GM23338 (cell line): ENCODE data around the gene EHMT2. TPM values are rescaled to one million over a fixed set of nuclear protein-coding genes. Genes with fewer than 3 reads are reported as not detected.

Experiments used
- ATAC-seq: fragments of 200-7000 bp; cut with Tn5 transposase; 3 replicates; pipeline ENCODE4 v1.9.1; 2020
- DNase-seq: peaks from one replicate; pipeline ENCODE4 v3.0.0-alpha.2; 2015; ENCODE audit warnings: low spot score
- H2AFZ ChIP-seq: fragments of 200-600 bp; sonication (generic); 2 replicates; pipeline ENCODE4 v1.8.0; 2016; ENCODE audit warnings: antibody characterized with exemption, mild to moderate bottlenecking, moderate library complexity
- H3F3A ChIP-seq: fragments of 200-600 bp; sonication (generic); replicated peaks from 2 replicates; pipeline ENCODE4 v1.8.0; 2017; ENCODE audit warnings: antibody characterized with exemption, mixed run types, low read depth
- H3K27ac ChIP-seq: fragments of 200-600 bp; sonication (generic); 2 replicates; pipeline ENCODE4 v1.6.1; 2016; ENCODE audit warnings: low read depth
- H3K27me3 ChIP-seq: fragments of 200-600 bp; sonication (generic); 2 replicates; pipeline ENCODE4 v1.8.0; 2016; ENCODE audit warnings: mild to moderate bottlenecking, mixed run types, moderate library complexity; ENCODE audit not compliant: insufficient read depth
- H3K36me3 ChIP-seq: fragments of 200-600 bp; sonication (generic); 2 replicates; pipeline ENCODE4 v1.8.0; 2016; ENCODE audit warnings: mild to moderate bottlenecking; ENCODE audit not compliant: insufficient read depth
- H3K4me1 ChIP-seq: fragments of 200-600 bp; sonication (generic); 2 replicates; pipeline ENCODE4 v1.8.0; 2016; ENCODE audit warnings: mild to moderate bottlenecking, moderate library complexity; ENCODE audit not compliant: insufficient read depth
- H3K4me2 ChIP-seq: fragments of 200-600 bp; sonication (generic); 2 replicates; pipeline ENCODE4 v1.7.1; 2017; ENCODE audit warnings: mixed run types
- H3K4me3 ChIP-seq: fragments of 200-600 bp; sonication (generic); 2 replicates; pipeline ENCODE4 v1.6.1; 2016; ENCODE audit warnings: mixed run types
- H3K79me2 ChIP-seq: fragments of 200-600 bp; sonication (generic); replicated peaks from 2 replicates; pipeline ENCODE4 v1.8.0; 2017; ENCODE audit warnings: mild to moderate bottlenecking; ENCODE audit not compliant: insufficient read depth
- H3K9me2 ChIP-seq: fragments of 200-600 bp; sonication (generic); 2 replicates; pipeline ENCODE4 v1.8.0; 2017; ENCODE audit not compliant: insufficient read depth
- H4K20me1 ChIP-seq: fragments of 200-600 bp; sonication (generic); replicated peaks from 2 replicates; pipeline ENCODE4 v1.8.0; 2017; ENCODE audit warnings: mild to moderate bottlenecking; ENCODE audit not compliant: insufficient read depth
- H3K27ac Mint-ChIP-seq: 2 replicates; pipeline ENCODE4 v1.8.0; 2020; ENCODE audit warnings: inconsistent platforms, mild to moderate bottlenecking, moderate library complexity, mixed read lengths
- H3K27me3 Mint-ChIP-seq: 3 replicates; pipeline ENCODE4 v1.8.0; 2022; ENCODE audit warnings: low read depth, mild to moderate bottlenecking, moderate library complexity, mixed read lengths, inconsistent platforms; ENCODE audit not compliant: insufficient read depth, poor library complexity
- H3K36me3 Mint-ChIP-seq: 3 replicates; pipeline ENCODE4 v1.8.0; 2021; ENCODE audit warnings: low read depth, mild to moderate bottlenecking, inconsistent platforms, moderate library complexity, mixed read lengths
- H3K4me1 Mint-ChIP-seq: 3 replicates; pipeline ENCODE4 v1.8.0; 2020; ENCODE audit warnings: mild to moderate bottlenecking, inconsistent platforms, mixed read lengths
- H3K4me3 Mint-ChIP-seq: 3 replicates; pipeline ENCODE4 v1.8.0; 2021; ENCODE audit warnings: moderate library complexity, mild to moderate bottlenecking, inconsistent platforms, mixed read lengths
- H3K9me3 Mint-ChIP-seq: 3 replicates; pipeline ENCODE4 v1.8.0; 2020; ENCODE audit warnings: moderate library complexity, mild to moderate bottlenecking, inconsistent platforms, mixed read lengths
- CTCF ChIP-seq, 2 experiments: fragments of 200-600 bp in 1 of 2; sonication (generic) in 1 of 2; conservative IDR thresholded peaks; 2 replicates each; pipeline versions ENCODE4 v1.5.1 to v1.6.1; 2016 to 2017; ENCODE audit warnings: antibody characterized with exemption in 2 of 2, low read depth in 2 of 2, mild to moderate bottlenecking in 2 of 2, moderate library complexity in 1 of 2
- ETS1 ChIP-seq: IDR thresholded peaks from 2 replicates; pipeline ENCODE4 v1.6.1; 2016; ENCODE audit warnings: antibody characterized with exemption
- EZH2phosphoT487 ChIP-seq: fragments of 200-600 bp; sonication (generic); IDR thresholded peaks from one replicate; pipeline ENCODE4 v1.8.1; 2018; ENCODE audit warnings: antibody characterized with exemption; ENCODE audit not compliant: unreplicated experiment
- JUNB ChIP-seq: IDR thresholded peaks from one replicate; pipeline ENCODE4 v1.6.1; 2016; ENCODE audit warnings: antibody characterized with exemption; ENCODE audit not compliant: unreplicated experiment
- REST ChIP-seq: IDR thresholded peaks from one replicate; pipeline ENCODE4 v1.6.1; 2018; ENCODE audit warnings: antibody characterized with exemption; ENCODE audit not compliant: unreplicated experiment
- STAT1 ChIP-seq: IDR thresholded peaks from one replicate; pipeline ENCODE4 v1.6.1; 2016; ENCODE audit warnings: antibody characterized with exemption; ENCODE audit not compliant: unreplicated experiment
- ZNF331 ChIP-seq: fragments of 250-450 bp; sonication (Bioruptor Pico); IDR thresholded peaks from 2 replicates; pipeline ENCODE4 v1.5.0; 2020; ENCODE audit warnings: low read depth, mild to moderate bottlenecking, moderate library complexity
- ZNF462 ChIP-seq: fragments of 250-450 bp; sonication (Bioruptor Pico); IDR thresholded peaks from 2 replicates; pipeline ENCODE4 v1.5.0; 2020; ENCODE audit warnings: mild to moderate bottlenecking, moderate library complexity
- polyA plus RNA-seq: library from polyadenylated mRNA; unstranded; fragments of >200 nt; fragmentation: Nextera tagmentation; extraction: Ambion mirVana; gene quantifications from 2 replicates; pipeline ENCODE4 v1.2.1, GENCODE V29; 2016
- total RNA-seq: library from RNA; depleted of rRNA; stranded (reverse); fragments of >200 nt; shearing (Covaris generic); gene quantifications from 2 replicates; pipeline ENCODE4 v1.2.3, GENCODE V29; 2014

The EHMT2 gene
- total and polyA plus RNA-seq, 2 experiments from 2014 or later: 113 to 193 TPM

- H3K9me3 Mint-ChIP-seq: peaks cover 3% of the 10 kb centered on the region; the same call in 1 of the 3 replicates
- H3K9me2 ChIP-seq: no peaks in the 10 kb centered on the region
- H3K4me3 Mint-ChIP-seq: no peak overlapping the region
- H3K36me3 Mint-ChIP-seq: peaks cover 3% of the 10 kb centered on the region
- no peak for ATAC-seq
- H3K4me1 ChIP-seq: no peaks in the 10 kb centered on the region
- peaks cover 26% of the 10 kb centered on the region for H3K27me3 Mint-ChIP-seq
- H3K36me3 ChIP-seq: peaks cover 6% of the 10 kb centered on the region; the same call in 1 of the 2 replicates
- H3K79me2 ChIP-seq: no peaks in the 10 kb centered on the region
- H3F3A ChIP-seq: no peaks in the 10 kb centered on the region
- H3K27ac Mint-ChIP-seq: no peak overlapping the region
- H3K4me2 ChIP-seq: no peak overlapping the region
- H3K4me1 Mint-ChIP-seq: no peaks in the 10 kb centered on the region; the same call in 1 of the 3 replicates
- TF ChIP-seq ZNF462 (no peak), JUNB (no peak), STAT1 (no peak), ZNF331 (CRISPR knock-in tag) (no peak), CTCF (conservative IDR thresholded peaks at IDR 0.05; ENCODE audit: low read depth in 2 of 2) (no peak), REST (no peak), ETS1 (no peak), EZH2phosphoT487 (no peak)
- no peak overlapping the region for H3K27ac ChIP-seq
- no peaks in the 10 kb centered on the region for H3K27me3 ChIP-seq
- DNase-seq: no peak
- no peaks in the 10 kb centered on the region for H4K20me1 ChIP-seq
- H2AFZ ChIP-seq: no peak overlapping the region
- H3K4me3 ChIP-seq: no peak overlapping the region
Measured at GRCh38 chr6:31947070-31947675, 49.7 kb upstream of the EHMT2 start.
